HUDEP-2 (cell line): ENCODE data around the gene F13A1.

ENCODE experiments used
- DNase-seq, 76 experiments: peaks; one replicate each; lab custom pipeline; 2025; ENCODE audit not compliant: unreplicated experiment in 76 of 76; lab: John Stamatoyannopoulos, UW

F13A1 gene

GRCh38 chr6:6199678-6200077, 120.8 kb downstream of the F13A1 start:
- no peak for DNase-seq

GRCh38 chr6:6196762-6197161, 123.7 kb downstream of the F13A1 start:
- DNase-seq = no peak

GRCh38 chr6:6195080-6195479, 125.4 kb downstream of the F13A1 start:
- DNase-seq = no peak

- no peak for DNase-seq
These were observed 127.2 kb downstream of the F13A1 start for GRCh38 chr6:6193221-6193745.

- DNase-seq = no peak
These were observed 128.6 kb downstream of the F13A1 start for GRCh38 chr6:6191909-6192308.

GRCh38 chr6:6191476-6191875, 129.0 kb downstream of the F13A1 start:
- peak in 8 of 76 experiments; percentile 1 to 24 (median 8) for DNase-seq

GRCh38 chr6:6180684-6181083, 139.8 kb downstream of the F13A1 start:
- no peak for DNase-seq

- no peak for DNase-seq
These were observed 140.4 kb downstream of the F13A1 start for GRCh38 chr6:6179858-6180623.

- no peak for DNase-seq
These were observed 141.7 kb downstream of the F13A1 start for GRCh38 chr6:6178795-6179194.

GRCh38 chr6:6177754-6178153, 142.7 kb downstream of the F13A1 start:
- no peak for DNase-seq

GRCh38 chr6:6176586-6177228, 143.8 kb downstream of the F13A1 start:
- DNase-seq = no peak

GRCh38 chr6:6176127-6176526, 144.3 kb downstream of the F13A1 start:
- DNase-seq = no peak

GRCh38 chr6:6169141-6169540, 151.3 kb downstream of the F13A1 start:
- no peak for DNase-seq

- no peak for DNase-seq
These were observed 154.4 kb downstream of the F13A1 start for GRCh38 chr6:6166064-6166463.

GRCh38 chr6:6164367-6164766, 156.1 kb downstream of the F13A1 start:
- no peak for DNase-seq

GRCh38 chr6:6154335-6154734, 166.1 kb downstream of the F13A1 start:
- no peak for DNase-seq

GRCh38 chr6:6152060-6152459, 168.4 kb downstream of the F13A1 start:
- no peak for DNase-seq

- no peak for DNase-seq
These were observed 172.2 kb downstream of the F13A1 start for GRCh38 chr6:6148192-6148815.

- DNase-seq = peak in 24 of 76 experiments; percentile 4 to 65 (median 32)
These were observed 188.9 kb downstream of the F13A1 start for GRCh38 chr6:6131492-6132109.

GRCh38 chr6:6125495-6125894, 195.0 kb downstream of the F13A1 start:
- no peak for DNase-seq

GRCh38 chr6:6123803-6124202, 196.7 kb downstream of the F13A1 start:
- no peak for DNase-seq
